GM18508 (cell line): ENCODE measurements around the gene UQCC5.

Experiments used
- ATAC-seq: cut with Tn5 transposase; IDR thresholded peaks from one replicate; pipeline ENCODE4 v1.9.1; 2021; ENCODE audit warnings: moderate number of reproducible peaks; ENCODE audit not compliant: insufficient read depth, unreplicated experiment

Gene UQCC5

DNA sequence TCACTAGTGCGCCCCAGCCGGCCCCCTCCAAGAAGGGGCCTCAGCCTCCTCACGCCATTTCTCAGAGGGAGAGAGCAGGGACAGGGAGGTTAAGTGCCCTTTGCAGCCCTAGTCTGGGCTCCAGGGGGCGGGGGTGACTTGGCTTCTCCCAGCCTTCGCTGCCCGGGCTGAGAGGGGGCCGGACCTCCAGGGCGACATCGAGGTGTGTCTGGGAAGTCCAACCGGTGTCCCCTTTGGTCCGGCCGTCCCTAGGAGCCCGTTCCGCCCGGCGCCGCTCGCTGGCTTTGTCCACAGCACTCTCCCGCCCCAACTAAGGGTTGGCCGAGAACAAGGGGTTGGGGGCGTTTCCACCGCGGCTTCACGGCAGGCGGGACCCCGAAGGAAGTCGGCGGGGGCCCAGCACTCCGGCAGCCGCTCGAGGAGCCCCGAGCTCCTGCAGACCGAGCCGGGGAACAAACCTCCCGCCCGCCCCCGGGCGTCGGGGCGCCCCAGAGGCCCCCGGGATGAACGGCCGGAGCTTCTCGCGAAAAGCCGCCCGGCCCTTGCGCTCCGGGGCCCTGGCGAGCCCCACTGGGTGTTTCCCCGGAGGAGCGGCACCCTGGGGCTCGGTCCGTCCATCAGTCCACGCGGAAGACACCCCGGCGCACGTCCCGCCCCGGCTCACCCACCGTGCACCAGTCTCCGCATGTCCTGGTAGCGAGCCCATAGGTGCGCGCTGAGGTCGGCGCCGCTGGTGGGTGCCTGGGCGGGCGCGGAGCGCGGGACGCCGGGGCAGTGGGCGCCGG, 3.4 kb upstream of the UQCC5 start:
- ATAC-seq, result no peak

DNA sequence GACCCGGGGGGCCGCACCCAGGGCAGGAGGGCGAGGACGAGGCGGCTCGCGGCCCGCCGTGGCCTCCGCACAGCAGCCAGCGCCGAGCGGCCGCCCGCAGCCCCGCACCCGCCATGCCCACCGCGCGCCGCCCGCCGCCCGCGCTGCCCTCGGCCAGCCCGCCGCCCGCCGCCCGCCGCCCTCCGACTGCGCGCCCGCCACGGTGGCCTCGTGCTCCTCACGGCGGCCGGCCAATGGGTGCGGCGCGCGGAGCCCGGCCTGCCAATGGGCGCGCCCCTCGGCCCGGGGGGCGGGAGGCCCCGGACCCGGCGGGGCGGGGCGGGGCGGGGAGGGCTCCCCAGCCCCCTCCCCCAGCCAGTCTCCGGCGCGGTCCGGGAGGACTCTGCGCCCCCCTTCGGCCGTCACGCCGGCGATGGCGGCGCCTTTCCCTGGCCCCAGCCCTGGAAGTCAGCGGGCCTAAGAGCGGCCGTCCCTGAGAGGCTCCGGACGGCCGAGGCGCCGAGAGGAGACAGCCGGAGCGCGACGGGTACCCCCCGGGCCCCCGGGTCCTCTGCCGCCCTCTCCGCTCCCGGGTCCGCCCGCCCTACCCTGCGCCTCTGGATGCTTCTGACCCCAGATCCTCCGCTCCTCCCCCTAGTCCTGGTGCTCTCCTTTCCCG, 2.7 kb upstream of the UQCC5 start, which contains the start of gene NT5DC2:
TSS of gene NT5DC2 (minus strand) at position 235 of the 658 bp plus-strand sequence. CDS start at position 115, 120 bp downstream.
- ATAC-seq, result no peak

DNA sequence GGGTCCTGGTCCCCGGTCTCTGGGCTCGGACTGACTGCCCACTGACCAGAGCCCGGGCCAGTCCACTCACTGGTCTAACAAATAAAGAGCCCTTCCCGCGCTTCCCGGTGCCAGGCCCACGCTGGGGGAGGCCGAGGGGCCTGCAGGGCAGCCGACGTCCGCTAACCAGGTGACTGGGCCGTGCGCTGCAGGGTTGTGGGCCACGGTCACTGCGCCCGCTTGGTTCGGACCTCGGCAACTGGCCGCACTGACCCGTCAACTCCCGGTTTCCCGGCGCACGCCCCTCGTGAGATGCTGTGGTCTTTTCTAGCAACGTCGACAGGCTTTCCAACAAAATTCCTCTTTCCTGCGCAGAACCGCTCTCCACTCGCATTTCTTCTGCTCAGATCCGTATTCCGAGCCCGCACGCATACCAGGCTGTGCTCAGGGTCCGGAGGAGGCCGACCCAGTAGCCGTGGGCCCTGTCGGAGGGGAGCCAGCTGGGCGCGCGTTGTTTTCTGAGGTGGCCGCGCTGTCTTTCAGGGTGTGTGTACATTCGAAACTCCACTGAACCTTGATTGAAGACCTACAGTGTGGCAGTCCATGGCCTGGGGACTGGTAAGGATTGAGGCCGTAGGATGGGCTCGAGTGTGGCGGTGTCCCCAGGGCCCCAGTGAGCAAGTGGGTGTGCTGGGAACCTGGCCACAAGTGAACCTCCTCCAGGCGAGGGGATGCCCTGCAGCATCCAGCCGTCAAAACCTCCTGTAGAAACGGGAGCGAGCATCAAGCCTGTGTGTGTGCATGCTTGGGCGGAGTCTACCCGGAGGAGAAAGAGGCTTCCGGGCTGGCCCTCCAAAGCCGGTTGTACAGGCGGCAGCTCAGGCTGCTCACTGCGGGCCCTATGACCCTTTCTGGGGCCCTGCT, 1.9 kb upstream of the UQCC5 start:
- no peak for ATAC-seq

DNA sequence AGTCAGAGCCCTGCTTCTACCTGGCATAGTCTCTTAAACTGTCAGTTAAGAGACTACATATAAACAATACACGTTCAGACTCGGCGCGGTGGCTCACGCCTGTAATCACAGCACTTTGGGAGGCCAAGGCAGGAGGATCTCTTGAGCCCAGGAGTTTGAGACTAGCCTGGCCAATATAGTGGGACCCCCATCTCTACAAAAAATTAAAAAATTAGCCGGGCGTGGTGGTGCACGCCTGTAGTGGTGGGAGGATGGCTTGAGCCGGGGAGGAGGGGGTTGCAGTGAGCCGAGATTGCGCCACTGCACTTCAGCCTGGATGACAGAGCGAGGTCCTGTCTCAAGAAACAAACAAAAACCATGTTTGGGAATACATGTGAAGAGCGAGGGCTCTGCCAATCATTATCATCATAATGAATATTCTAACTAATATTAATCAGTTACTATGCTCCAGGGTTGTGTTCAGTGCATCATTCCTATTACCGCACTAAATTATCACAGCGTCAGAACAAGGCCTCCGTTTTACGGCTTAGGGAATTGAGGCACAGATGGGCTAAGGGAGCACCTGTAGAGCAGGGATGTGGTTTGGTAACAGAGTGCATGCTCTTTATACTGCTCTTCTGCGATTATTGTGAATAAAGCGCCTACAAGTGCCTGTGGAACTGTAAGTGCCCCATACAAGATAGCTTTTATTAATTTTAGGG, 844 bp upstream of the UQCC5 start:
- ATAC-seq, result no peak

DNA sequence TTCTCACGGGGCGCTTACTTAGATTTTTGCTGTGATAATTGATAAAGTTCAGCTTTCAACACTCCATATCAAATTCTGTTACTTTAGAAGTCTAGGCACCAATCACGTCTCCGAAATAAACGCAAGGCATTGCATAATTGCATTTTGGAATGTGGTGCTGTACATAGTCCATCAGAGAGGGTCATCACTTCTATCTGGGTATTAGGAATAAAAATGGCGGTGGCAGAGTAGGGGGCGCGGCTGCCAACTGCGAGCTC, 365 bp upstream of the UQCC5 start:
- no peak for ATAC-seq

DNA sequence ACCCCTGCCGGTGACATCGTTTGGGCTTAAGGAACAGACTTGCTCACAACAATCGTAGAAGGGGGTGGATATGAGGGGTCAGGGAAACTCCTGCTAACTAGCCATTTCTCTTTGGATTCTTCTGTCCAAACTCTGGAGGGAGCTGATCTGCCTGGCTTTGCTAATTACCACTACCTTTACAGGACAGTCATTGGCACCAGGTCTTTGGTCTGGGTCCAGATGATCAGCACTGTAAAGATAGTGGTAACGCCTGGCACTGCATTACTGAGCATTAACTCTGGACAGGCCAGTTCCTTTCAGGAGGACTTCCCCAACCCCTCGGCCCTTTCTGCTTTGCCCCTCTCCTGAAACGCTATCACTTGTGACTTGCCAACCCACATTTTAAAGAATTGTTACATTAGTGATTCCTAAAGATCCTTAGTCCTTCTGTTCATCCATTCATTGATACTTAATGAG, 788 bp downstream of the UQCC5 start:
- no peak for ATAC-seq

DNA sequence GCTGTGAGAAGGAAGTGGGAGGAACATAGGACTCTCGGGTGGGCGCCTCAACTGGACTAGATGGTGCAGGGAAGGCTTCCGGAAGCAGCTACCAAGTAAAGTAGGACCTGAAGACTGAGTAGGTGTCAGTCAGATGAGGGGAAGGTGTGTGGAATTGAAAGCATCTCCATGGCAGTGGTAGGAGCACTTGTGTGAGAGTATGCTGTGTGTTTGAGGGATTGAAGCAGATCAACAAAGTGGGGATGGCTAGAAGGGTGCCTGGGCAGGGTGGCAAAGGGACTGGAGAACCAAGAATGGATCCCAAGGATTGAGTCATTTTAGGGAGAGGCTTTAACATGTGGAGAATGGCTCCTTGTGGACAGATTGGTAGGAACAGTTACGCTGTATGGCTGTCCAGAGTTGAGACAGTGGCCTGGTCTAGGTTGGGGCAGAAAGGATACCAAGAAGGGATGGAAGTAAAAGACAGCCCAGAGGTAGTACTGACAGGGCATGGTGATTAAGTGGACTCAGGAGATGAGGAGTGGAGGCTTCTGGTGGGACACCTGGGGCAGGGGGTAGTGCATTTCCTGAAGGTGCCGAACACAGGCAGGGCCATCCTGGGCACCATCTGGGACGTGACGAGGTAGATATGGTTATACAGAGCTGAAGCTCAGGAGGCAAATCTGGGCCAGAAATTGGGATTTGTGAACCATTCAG, 1.5 kb downstream of the UQCC5 start:
- no peak for ATAC-seq

DNA sequence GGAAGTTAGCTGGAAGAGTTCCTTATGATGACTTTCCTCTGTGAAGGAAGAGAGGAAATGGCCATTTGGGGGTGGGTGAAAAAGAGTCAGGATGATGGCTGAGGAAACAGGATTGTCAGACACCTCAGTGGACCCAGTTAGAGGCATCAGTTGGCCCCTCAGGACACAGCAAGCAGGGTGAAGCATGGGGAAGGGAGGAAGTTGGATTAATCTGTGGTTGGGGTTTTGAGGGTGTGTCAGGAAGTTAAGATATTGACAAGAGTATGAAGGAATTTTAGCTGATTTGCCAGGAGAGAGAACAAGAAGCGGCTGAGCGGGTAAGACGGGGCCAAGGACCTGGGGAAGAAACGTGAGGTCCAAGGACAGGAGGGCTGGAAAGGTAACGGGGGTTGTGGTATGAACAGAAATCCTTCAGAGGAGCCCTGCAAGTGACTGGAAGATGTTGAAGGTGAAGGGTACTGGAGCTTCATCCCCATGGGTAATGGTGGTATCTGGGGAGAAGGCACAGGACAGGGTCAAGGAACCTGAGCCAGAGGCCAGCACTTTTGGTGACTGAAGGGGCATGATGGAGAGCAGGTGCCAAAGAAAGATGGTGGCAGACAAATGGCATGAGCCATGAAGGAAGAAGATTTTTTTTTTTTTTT, 2.7 kb downstream of the UQCC5 start:
- no peak for ATAC-seq

DNA sequence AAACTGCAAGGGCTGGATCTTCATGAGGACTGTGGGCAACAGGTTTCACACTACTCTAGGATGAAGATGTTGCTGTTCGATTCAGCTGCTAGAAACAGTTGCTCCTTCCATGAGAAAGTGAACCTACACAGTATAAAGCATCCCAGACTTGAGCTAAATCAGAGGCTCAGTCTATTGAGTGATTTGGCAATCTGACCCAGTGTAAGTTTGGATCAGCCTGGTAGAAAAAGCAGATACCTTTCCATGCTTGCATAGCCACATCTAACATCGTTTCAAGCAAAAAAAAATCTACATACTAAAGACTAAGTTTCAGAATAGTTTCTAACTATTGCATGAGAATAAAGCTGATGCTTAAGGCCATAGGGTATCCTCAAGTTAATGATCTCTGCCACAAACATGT, 4.6 kb downstream of the UQCC5 start:
- ATAC-seq, result no peak

DNA sequence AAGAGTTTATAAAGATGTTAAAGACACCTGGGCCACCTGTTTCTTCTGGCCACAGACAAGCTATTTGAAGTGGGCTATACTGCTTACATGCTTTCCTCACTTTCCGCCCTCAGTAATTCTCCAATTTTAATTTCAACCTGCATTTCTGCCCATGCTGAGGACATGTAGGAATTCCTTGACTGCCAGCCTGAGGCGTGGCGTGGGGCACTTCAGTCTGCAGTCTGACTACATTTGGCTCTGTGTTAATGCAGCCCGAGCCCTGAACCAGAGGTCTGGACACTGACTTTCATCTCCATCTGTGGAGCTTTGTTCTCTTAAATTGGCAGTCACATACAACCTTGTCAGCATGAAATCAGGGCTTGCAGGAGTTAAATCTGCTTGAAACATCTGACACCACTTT, 8.5 kb downstream of the UQCC5 start:
- ATAC-seq, result no peak

DNA sequence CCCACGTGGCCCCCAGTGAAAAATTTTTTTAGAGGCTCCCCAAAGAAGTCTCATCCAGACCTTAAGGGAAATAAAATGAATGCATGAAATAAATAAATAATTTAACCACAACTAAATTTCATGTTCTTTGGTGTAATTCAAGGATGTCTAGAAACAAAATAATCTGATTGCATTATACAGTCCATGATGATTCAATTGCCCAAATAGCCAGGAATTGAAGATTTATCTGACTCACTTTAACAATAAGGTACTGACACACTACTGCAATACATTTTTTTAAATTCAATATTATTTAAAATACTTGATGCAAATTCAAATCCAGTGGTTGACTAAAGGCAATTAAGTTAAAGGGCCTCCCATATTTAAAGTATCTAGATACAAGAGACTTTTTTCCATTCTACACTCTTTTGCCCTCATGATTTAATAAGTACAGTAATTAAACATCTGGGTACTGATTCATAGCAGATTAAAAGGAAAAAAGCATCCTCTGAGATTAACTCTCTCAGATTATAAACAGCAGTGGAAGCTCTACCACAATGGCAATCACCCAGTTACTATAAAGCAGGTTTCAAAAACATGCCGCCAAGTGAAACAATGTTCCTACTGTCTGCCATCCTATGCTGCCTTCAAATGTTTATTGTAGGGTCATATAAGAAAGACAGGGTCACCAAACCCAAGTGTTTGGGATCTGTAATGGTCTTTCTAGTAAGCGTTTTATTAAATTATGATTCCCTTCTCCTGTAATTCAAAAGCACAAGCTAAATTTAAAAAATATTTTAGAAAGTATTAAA, 9.9 kb downstream of the UQCC5 start:
- ATAC-seq, result no peak

DNA sequence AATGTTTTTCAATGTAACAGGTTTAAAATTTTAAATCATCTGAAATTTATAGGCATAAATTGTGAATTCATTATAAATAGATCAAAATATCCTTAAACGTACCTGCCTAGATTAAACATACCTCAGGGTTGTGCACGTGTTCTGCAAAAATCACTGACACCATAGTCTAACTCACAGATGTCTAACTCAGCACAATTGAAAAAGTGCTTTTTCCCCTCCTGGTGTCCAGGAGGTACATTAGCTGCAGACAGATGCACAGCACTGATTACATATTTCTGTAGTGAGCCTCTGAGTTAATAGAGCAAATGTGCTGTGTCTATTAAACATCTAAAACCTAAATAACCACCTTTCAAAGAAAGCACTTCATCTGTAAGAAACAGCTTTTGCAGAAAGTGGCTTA, 10.7 kb downstream of the UQCC5 start:
- no peak for ATAC-seq

DNA sequence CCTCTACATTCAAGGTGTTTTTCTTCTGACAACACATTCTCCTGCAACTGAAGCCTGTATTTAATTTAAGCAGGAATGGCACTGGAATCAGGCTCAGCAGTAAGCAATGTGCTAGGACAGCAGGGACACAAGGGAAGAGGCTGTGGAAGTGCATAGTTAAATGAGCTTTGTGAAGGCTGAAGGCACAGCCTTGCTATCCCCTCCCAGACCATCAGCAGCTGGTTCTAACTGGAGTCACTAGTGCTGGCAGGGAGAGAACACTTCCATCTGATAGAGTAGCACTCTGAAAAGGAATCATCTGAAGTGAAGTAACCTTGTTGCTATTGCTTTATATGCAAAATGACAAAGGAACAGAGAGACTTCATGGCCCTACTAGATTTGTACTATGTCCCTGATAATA, 14.7 kb downstream of the UQCC5 start:
- ATAC-seq, result no peak

DNA sequence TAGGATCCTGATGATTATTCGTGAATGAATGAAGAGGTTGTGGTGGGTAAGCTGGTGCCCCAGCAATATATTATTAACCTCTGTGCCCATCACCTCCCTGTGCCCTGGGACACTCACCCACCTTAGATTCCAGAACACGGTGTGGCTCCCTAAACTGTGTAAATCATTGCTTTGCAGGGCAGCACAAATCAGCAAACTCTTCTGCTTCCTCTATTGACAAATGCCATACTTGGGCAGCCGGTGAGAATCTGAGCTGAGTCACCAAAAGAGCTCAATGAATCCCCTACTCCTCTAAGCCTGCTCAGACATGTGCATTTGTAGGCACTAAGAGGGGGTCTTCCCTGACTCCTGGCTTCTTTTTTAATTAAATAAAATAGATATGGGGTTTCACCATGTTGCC, 15.7 kb downstream of the UQCC5 start:
- ATAC-seq, result no peak

DNA sequence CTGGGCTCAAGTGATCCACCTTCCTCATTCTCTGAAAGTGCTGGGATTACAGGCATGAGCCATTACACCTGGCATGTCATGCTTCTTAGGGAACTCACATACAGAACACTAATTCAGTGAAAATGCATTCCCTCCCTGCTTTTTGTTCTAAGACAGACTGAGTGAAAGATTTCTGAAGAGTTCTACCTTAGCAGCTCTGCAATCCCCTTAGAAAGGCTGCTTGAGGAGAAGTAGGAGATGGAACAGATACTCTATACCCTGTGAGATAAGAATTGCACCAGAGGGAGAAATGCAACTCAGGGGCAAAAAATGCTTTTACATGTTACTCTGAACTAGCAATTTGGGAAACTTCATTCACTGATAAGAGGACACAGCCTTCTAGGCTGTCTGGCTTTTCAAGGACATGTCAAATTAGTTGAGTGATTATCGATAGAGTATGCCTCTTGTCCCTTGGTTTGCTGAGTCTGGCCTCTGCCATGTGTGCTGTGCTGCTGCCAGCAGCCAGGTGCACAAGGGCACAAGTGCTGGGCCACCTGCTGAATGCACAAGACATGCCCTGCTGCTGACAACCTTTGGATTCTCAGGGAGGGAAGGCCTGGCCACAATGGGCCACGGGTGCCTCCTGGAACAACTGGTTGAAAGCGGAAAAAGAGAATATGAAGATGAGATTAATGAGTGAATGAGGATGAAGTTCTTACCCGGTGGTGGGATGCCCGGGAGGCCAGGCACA, 17.8 kb downstream of the UQCC5 start:
- ATAC-seq, result no peak

DNA sequence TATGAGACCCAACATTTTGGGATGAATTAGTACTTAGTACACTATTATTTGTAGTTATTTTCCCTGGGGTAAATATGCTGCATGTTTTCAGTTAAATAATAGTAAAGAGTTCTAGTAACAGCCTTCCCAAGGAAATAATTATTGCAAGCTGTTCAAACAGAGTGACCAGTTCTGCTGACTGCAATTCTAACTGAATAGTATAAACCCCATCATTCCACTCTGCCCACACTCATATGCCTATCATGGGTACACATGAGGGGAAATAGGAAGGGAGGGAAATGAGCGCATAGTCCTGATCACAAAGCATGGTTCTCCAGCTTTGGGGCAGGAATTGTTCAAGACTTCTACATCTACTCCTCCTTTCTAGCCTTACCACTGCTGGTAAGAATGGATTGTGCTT, 18.7 kb downstream of the UQCC5 start:
- no peak for ATAC-seq

DNA sequence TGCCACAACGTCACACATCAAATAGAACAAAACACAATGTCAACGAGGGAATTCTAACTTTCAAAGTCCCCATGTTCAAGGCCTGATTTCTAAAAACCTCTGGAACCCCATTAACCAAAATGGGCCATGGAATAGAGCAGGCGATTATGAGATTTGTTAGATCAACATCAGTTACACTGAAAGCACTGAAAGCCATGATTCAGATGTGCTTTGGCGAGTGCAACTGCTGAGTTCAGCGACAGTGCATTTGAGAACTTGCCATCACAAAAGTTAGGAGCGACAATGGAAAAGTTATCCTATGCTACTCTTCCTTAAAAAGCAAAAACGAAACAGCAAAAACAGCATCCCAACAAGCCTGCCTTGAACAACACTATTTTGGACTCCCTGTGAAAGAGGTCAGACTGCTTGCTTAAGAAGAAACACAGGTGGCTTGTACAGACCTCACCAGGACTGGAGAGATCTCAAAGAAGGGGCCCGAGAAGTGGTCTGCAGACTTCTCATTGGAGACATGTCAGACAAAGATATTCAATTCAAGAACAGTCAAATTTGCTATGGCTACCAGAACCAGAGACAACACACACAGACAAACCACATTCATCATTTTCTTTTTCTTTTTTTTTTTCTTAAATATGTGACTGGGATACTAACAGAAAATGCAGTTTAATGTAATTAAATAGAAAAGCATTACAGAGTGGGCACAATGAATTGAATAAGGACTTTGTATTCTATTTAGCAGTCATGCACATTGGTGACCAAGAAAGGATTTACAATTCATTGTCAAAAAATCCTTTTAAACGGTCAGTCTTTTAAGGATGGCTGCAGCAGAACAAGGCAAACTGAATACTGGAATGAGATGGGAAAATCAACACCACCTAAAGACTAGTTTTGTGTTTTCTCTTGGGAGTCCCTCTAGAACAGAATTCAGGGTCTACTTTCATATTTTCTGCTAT, 20.9 kb downstream of the UQCC5 start:
- no peak for ATAC-seq
